Muscle layer of duodenum (tissue), 2 donors: Measurements from ENCODE around the gene AP2A2.

ENCODE experiments used
- H3K27ac ChIP-seq: one replicate; pipeline ENCODE4 v1.7.0; 2013; ENCODE audit warnings: mild to moderate bottlenecking, low read length
- H3K27me3 ChIP-seq: one replicate; pipeline ENCODE4 v1.7.0; 2013; ENCODE audit warnings: low read depth, mild to moderate bottlenecking, control low read depth, low read length
- H3K36me3 ChIP-seq, 2 donors: one replicate each; pipeline ENCODE4 v1.7.0; 2013; ENCODE audit warnings: low read length in 2 of 2, control low read depth in 1 of 2, mild to moderate bottlenecking in 1 of 2; ENCODE audit not compliant: insufficient read depth in 2 of 2, control insufficient read depth in 1 of 2
- H3K4me1 ChIP-seq, 2 donors: one replicate each; pipeline ENCODE4 v1.7.0; 2013; ENCODE audit warnings: low read length in 2 of 2, mild to moderate bottlenecking in 2 of 2, control low read depth in 1 of 2, moderate library complexity in 1 of 2; ENCODE audit not compliant: insufficient read depth in 2 of 2, control insufficient read depth in 1 of 2
- H3K4me3 ChIP-seq, 2 donors: one replicate each; pipeline ENCODE4 v1.7.0; 2013; ENCODE audit warnings: low read length in 2 of 2, low read depth in 1 of 2, mild to moderate bottlenecking in 1 of 2
- H3K9me3 ChIP-seq, 2 donors: one replicate each; pipeline ENCODE4 v1.7.0; 2013; ENCODE audit warnings: low read length in 2 of 2, control low read depth in 1 of 2, mild to moderate bottlenecking in 1 of 2; ENCODE audit not compliant: control insufficient read depth in 1 of 2
- donor health status: healthy.

AP2A2 gene

GRCh38 chr11:991711-992307 lies 66.1 kb downstream of the AP2A2 start:
- Histone ChIP-seq H3K4me3 (no peak overlapping the region), H3K36me3 (peaks cover 26 to 73% of the 10 kb centered on the region in 2 donors), H3K27ac (no peak overlapping the region), H3K27me3 (no peaks in the 10 kb centered on the region), H3K9me3 (no peaks in the 10 kb centered on the region), H3K4me1 (no peaks in the 10 kb centered on the region)

GRCh38 chr11:992577-992976 lies 66.9 kb downstream of the AP2A2 start:
- Histone ChIP-seq H3K36me3 (peaks cover 22 to 72% of the 10 kb centered on the region in 2 donors), H3K27me3 (no peaks in the 10 kb centered on the region), H3K9me3 (no peaks in the 10 kb centered on the region), H3K4me1 (no peaks in the 10 kb centered on the region), H3K27ac (no peak overlapping the region), H3K4me3 (no peak overlapping the region)

- Histone ChIP-seq H3K36me3 (peaks cover 12 to 61% of the 10 kb centered on the region in 2 donors), H3K27ac (no peak overlapping the region), H3K4me1 (no peaks in the 10 kb centered on the region), H3K27me3 (no peaks in the 10 kb centered on the region), H3K9me3 (no peaks in the 10 kb centered on the region), H3K4me3 (no peak overlapping the region)
Measured at GRCh38 chr11:993632-994167, 68.0 kb downstream of the AP2A2 start.

GRCh38 chr11:995044-995751 lies 69.5 kb downstream of the AP2A2 start:
- H3K27ac ChIP-seq = no peak overlapping the region
- H3K4me1 ChIP-seq = no peaks in the 10 kb centered on the region
- peaks cover 11 to 55% of the 10 kb centered on the region in 2 donors for H3K36me3 ChIP-seq
- no peaks in the 10 kb centered on the region for H3K27me3 ChIP-seq
- no peaks in the 10 kb centered on the region for H3K9me3 ChIP-seq
- H3K4me3 ChIP-seq = no peak overlapping the region

- H3K4me3 ChIP-seq = no peak overlapping the region
- peaks cover 14 to 58% of the 10 kb centered on the region in 2 donors for H3K36me3 ChIP-seq
- H3K9me3 ChIP-seq = no peaks in the 10 kb centered on the region
- no peak overlapping the region for H3K27ac ChIP-seq
- no peaks in the 10 kb centered on the region for H3K27me3 ChIP-seq
- H3K4me1 ChIP-seq = no peaks in the 10 kb centered on the region
Measured at GRCh38 chr11:995752-996420, 70.2 kb downstream of the AP2A2 start.

- no peaks in the 10 kb centered on the region for H3K27me3 ChIP-seq
- no peaks in the 10 kb centered on the region for H3K9me3 ChIP-seq
- H3K36me3 ChIP-seq = peaks cover 21 to 61% of the 10 kb centered on the region in 2 donors
- H3K4me1 ChIP-seq = no peaks in the 10 kb centered on the region
- H3K4me3 ChIP-seq = no peak overlapping the region
- no peak overlapping the region for H3K27ac ChIP-seq
Measured at GRCh38 chr11:996681-997080, 71.0 kb downstream of the AP2A2 start.

GRCh38 chr11:997907-998306 lies 72.2 kb downstream of the AP2A2 start:
- Histone ChIP-seq H3K9me3 (no peaks in the 10 kb centered on the region), H3K36me3 (peaks cover 19 to 63% of the 10 kb centered on the region in 2 donors), H3K4me1 (no peaks in the 10 kb centered on the region), H3K27me3 (no peaks in the 10 kb centered on the region), H3K4me3 (no peak overlapping the region), H3K27ac (no peak overlapping the region)

GRCh38 chr11:999009-999408 lies 73.3 kb downstream of the AP2A2 start:
- Histone ChIP-seq H3K27ac (no peak overlapping the region), H3K4me1 (no peaks in the 10 kb centered on the region), H3K9me3 (no peaks in the 10 kb centered on the region), H3K4me3 (no peak overlapping the region), H3K36me3 (peaks cover 24 to 63% of the 10 kb centered on the region in 2 donors), H3K27me3 (no peaks in the 10 kb centered on the region)

GRCh38 chr11:1000357-1001278 lies 74.9 kb downstream of the AP2A2 start:
- no peaks in the 10 kb centered on the region for H3K4me1 ChIP-seq
- H3K4me3 ChIP-seq = no peak overlapping the region
- peaks cover 32 to 62% of the 10 kb centered on the region in 2 donors for H3K36me3 ChIP-seq
- H3K27ac ChIP-seq = no peak overlapping the region
- H3K27me3 ChIP-seq = no peaks in the 10 kb centered on the region
- H3K9me3 ChIP-seq = no peaks in the 10 kb centered on the region

GRCh38 chr11:1001617-1002405 lies 76.1 kb downstream of the AP2A2 start:
- no peaks in the 10 kb centered on the region for H3K27me3 ChIP-seq
- no peak overlapping the region for H3K4me3 ChIP-seq
- H3K27ac ChIP-seq = no peak overlapping the region
- no peaks in the 10 kb centered on the region for H3K4me1 ChIP-seq
- no peaks in the 10 kb centered on the region for H3K9me3 ChIP-seq
- peaks cover 28 to 65% of the 10 kb centered on the region in 2 donors for H3K36me3 ChIP-seq
